ENCODE measurements around the gene RAB17. TPM values are rescaled to one million over a fixed set of nuclear protein-coding genes. Genes with fewer than 3 reads are reported as not detected.

Gene RAB17
- total RNA-seq, 1 donor from 2014 or later: 1.5 TPM

GRCh38 chr2:237565974-237566373, 24.6 kb downstream of the RAB17 start:
- no peak for DNase-seq (ENCODE audit: extremely low read depth, low read depth, low spot score)

- no peak for DNase-seq (ENCODE audit: extremely low read depth, low read depth, low spot score)
Measured at GRCh38 chr2:237564526-237565131, 25.9 kb downstream of the RAB17 start.

- DNase-seq (ENCODE audit: extremely low read depth, low read depth, low spot score): no peak
Measured at GRCh38 chr2:237563816-237564215, 26.7 kb downstream of the RAB17 start.

- DNase-seq (ENCODE audit: extremely low read depth, low read depth, low spot score): no peak
Measured at GRCh38 chr2:237561221-237561620, 29.3 kb downstream of the RAB17 start.

- no peak for DNase-seq (ENCODE audit: extremely low read depth, low read depth, low spot score)
Measured at GRCh38 chr2:237558961-237559641, 31.4 kb downstream of the RAB17 start.

- DNase-seq (ENCODE audit: extremely low read depth, low read depth, low spot score): no peak
Measured at GRCh38 chr2:237557633-237558015, 32.9 kb downstream of the RAB17 start.

GRCh38 chr2:237556773-237557632, 33.5 kb downstream of the RAB17 start:
- DNase-seq (ENCODE audit: extremely low read depth, low read depth, low spot score): no peak

GRCh38 chr2:237555560-237555959, 35.0 kb downstream of the RAB17 start:
- DNase-seq (ENCODE audit: extremely low read depth, low read depth, low spot score): no peak

- DNase-seq (ENCODE audit: extremely low read depth, low read depth, low spot score): no peak
Measured at GRCh38 chr2:237553948-237554347, 36.6 kb downstream of the RAB17 start.

- DNase-seq (ENCODE audit: extremely low read depth, low read depth, low spot score): no peak
Measured at GRCh38 chr2:237552908-237553307, 37.6 kb downstream of the RAB17 start.

GRCh38 chr2:237551071-237551574, 39.4 kb downstream of the RAB17 start:
- no peak for DNase-seq (ENCODE audit: extremely low read depth, low read depth, low spot score)

- no peak for DNase-seq (ENCODE audit: extremely low read depth, low read depth, low spot score)
Measured at GRCh38 chr2:237549643-237550415, 40.7 kb downstream of the RAB17 start.

- no peak for DNase-seq (ENCODE audit: extremely low read depth, low read depth, low spot score)
Measured at GRCh38 chr2:237549216-237549615, 41.3 kb downstream of the RAB17 start.

- DNase-seq (ENCODE audit: extremely low read depth, low read depth, low spot score): no peak
Measured at GRCh38 chr2:237547841-237548416, 42.6 kb downstream of the RAB17 start.

- no peak for DNase-seq (ENCODE audit: extremely low read depth, low read depth, low spot score)
Measured at GRCh38 chr2:237546876-237547395, 43.6 kb downstream of the RAB17 start.

- DNase-seq (ENCODE audit: extremely low read depth, low read depth, low spot score): no peak
Measured at GRCh38 chr2:237546040-237546875, 44.3 kb downstream of the RAB17 start.

- DNase-seq (ENCODE audit: extremely low read depth, low read depth, low spot score): no peak
Measured at GRCh38 chr2:237542001-237542704, 48.4 kb downstream of the RAB17 start.

- DNase-seq (ENCODE audit: extremely low read depth, low read depth, low spot score): no peak
Measured at GRCh38 chr2:237541243-237541642, 49.3 kb downstream of the RAB17 start.

- DNase-seq (ENCODE audit: extremely low read depth, low read depth, low spot score): no peak
Measured at GRCh38 chr2:237540823-237541222, 49.7 kb downstream of the RAB17 start.
